Endodermal cell (in vitro differentiated cells): ENCODE measurements around the gene HELB. TPM values are rescaled to one million over a fixed set of nuclear protein-coding genes. Genes with fewer than 3 reads are reported as not detected.

Experiments
- DNase-seq: peaks from one replicate; pipeline ENCODE4 v3.0.0-alpha.2; 2017
- H3K27ac ChIP-seq: 2 replicates; pipeline ENCODE4 v1.5.1; 2013; ENCODE audit warnings: mild to moderate bottlenecking, low read depth, low read length, moderate library complexity
- H3K27me3 ChIP-seq: 2 replicates; pipeline ENCODE4 v1.6.1; 2013; ENCODE audit warnings: mild to moderate bottlenecking, low read length, moderate library complexity; ENCODE audit not compliant: insufficient read depth, control insufficient read depth, poor library complexity, severe bottlenecking
- H3K36me3 ChIP-seq: 2 replicates; pipeline ENCODE4 v1.7.0; 2013; ENCODE audit warnings: mild to moderate bottlenecking, low read length, moderate library complexity; ENCODE audit not compliant: control insufficient read depth, insufficient read depth
- H3K4me1 ChIP-seq: one replicate; pipeline ENCODE4 v1.7.0; 2013; ENCODE audit warnings: low read length; ENCODE audit not compliant: control insufficient read depth, insufficient read depth
- H3K4me3 ChIP-seq: 2 replicates; pipeline ENCODE4 v1.5.1; 2013; ENCODE audit warnings: mild to moderate bottlenecking, low read length, moderate library complexity
- H3K9ac ChIP-seq: 2 replicates; pipeline ENCODE4 v1.6.1; 2013; ENCODE audit warnings: mild to moderate bottlenecking, low read length, moderate library complexity; ENCODE audit not compliant: poor library complexity, severe bottlenecking; ENCODE audit errors: extremely low read depth
- H3K9me3 ChIP-seq: 2 replicates; pipeline ENCODE4 v1.6.1; 2013; ENCODE audit warnings: mild to moderate bottlenecking, low read length, moderate library complexity; ENCODE audit not compliant: control insufficient read depth
- H3K27ac Mint-ChIP-seq: 2 replicates; pipeline ENCODE4 v1.8.0; 2020; ENCODE audit warnings: mixed read lengths
- H3K27me3 Mint-ChIP-seq: 2 replicates; pipeline ENCODE4 v1.8.0; 2021; ENCODE audit warnings: mild to moderate bottlenecking, mixed read lengths; ENCODE audit not compliant: insufficient read depth
- H3K36me3 Mint-ChIP-seq: 2 replicates; pipeline ENCODE4 v1.8.0; 2020; ENCODE audit warnings: low read depth, mixed read lengths
- H3K4me1 Mint-ChIP-seq: 2 replicates; pipeline ENCODE4 v1.8.0; 2020; ENCODE audit warnings: mixed read lengths
- H3K4me3 Mint-ChIP-seq: 2 replicates; pipeline ENCODE4 v1.8.0; 2020; ENCODE audit warnings: mild to moderate bottlenecking, moderate library complexity, mixed read lengths
- H3K9me3 Mint-ChIP-seq: 2 replicates; pipeline ENCODE4 v1.8.0; 2020; ENCODE audit warnings: mild to moderate bottlenecking, mixed read lengths
- CTCF ChIP-seq: fragments of 200-600 bp; sonication (generic); conservative IDR thresholded peaks from 2 replicates; pipeline ENCODE4 v1.5.0; 2021; ENCODE audit warnings: antibody characterized with exemption, mild to moderate bottlenecking
- WGBS, 2 experiments: methylation state at CpG; one replicate each; pipeline versions ENCODE4 v1.1.5 to v1.1.7; 2013; ENCODE audit warnings: missing lambda C conversion rate in 2 of 2, mixed read lengths in 1 of 2; ENCODE audit not compliant: insufficient coverage in 1 of 2, insufficient read length in 1 of 2; 5-methylcytosine and 5-hydroxymethylcytosine counted together
- total RNA-seq, 2 donors: library from RNA; stranded (reverse); fragmentation: NEBNext Ultra II Directional in 1 of 2; extraction: Animal tissue kit (Norgen Biotek cat#: 25700) in 1 of 2; gene quantifications; 2 replicates in 1 of 2; 3 replicates in 1 of 2; pipeline ENCODE4 v1.2.1, GENCODE V29; 2021

Gene HELB
- total RNA-seq, 2 donors from 2014 or later: 6.2 to 11.0 TPM

- no peaks in the 10 kb centered on the region for H3K36me3 Mint-ChIP-seq
- TF ChIP-seq CTCF: no peak
- WGBS, 2 experiments: 94 to 100% methylated on average over 3 of the region's 3 CpGs
- H3K4me3 Mint-ChIP-seq: no peak overlapping the region
- Histone ChIP-seq H3K27me3 (no peaks in the 10 kb centered on the region), H3K36me3 (no peaks in the 10 kb centered on the region), H3K27ac (no peak overlapping the region), H3K4me1 (no peaks in the 10 kb centered on the region), H3K9ac (no peak overlapping the region), H3K9me3 (no peaks in the 10 kb centered on the region), H3K4me3 (no peak overlapping the region)
- no peaks in the 10 kb centered on the region for H3K9me3 Mint-ChIP-seq
- no peak overlapping the region for H3K27ac Mint-ChIP-seq
- H3K27me3 Mint-ChIP-seq: no peaks in the 10 kb centered on the region
- H3K4me1 Mint-ChIP-seq: no peaks in the 10 kb centered on the region
- no peak for DNase-seq
Observed at GRCh38 chr12:66287275-66287674, 15.0 kb upstream of the HELB start.

GRCh38 chr12:66288121-66288520, 14.2 kb upstream of the HELB start:
- no peak for TF ChIP-seq CTCF
- no peaks in the 10 kb centered on the region for H3K4me1 Mint-ChIP-seq
- no peak overlapping the region for H3K9ac ChIP-seq
- no peak overlapping the region for H3K27ac ChIP-seq
- H3K36me3 ChIP-seq: no peaks in the 10 kb centered on the region
- 93% methylated on average over 5 of the region's 5 CpGs; no CpG with 5 or more reads in 1 of the 2 experiments for WGBS, 2 experiments
- no peaks in the 10 kb centered on the region for H3K27me3 ChIP-seq
- H3K4me1 ChIP-seq: no peaks in the 10 kb centered on the region
- H3K9me3 Mint-ChIP-seq: no peaks in the 10 kb centered on the region
- no peak overlapping the region for H3K4me3 Mint-ChIP-seq
- H3K9me3 ChIP-seq: no peaks in the 10 kb centered on the region
- no peaks in the 10 kb centered on the region for H3K27me3 Mint-ChIP-seq
- H3K36me3 Mint-ChIP-seq: no peaks in the 10 kb centered on the region
- H3K4me3 ChIP-seq: no peak overlapping the region
- no peak for DNase-seq
- no peak overlapping the region for H3K27ac Mint-ChIP-seq

GRCh38 chr12:66289485-66289884, 12.8 kb upstream of the HELB start:
- Histone ChIP-seq H3K27me3 (no peaks in the 10 kb centered on the region), H3K4me1 (no peaks in the 10 kb centered on the region), H3K36me3 (no peaks in the 10 kb centered on the region), H3K9me3 (no peaks in the 10 kb centered on the region), H3K4me3 (no peak overlapping the region), H3K9ac (no peak overlapping the region), H3K27ac (no peak overlapping the region)
- no peak for TF ChIP-seq CTCF
- Mint-ChIP-seq H3K4me1 (no peaks in the 10 kb centered on the region), H3K27ac (no peak overlapping the region), H3K27me3 (no peaks in the 10 kb centered on the region), H3K9me3 (no peaks in the 10 kb centered on the region), H3K4me3 (no peak overlapping the region), H3K36me3 (no peaks in the 10 kb centered on the region)
- 94 to 95% methylated on average over 2 of the region's 2 CpGs for WGBS, 2 experiments
- DNase-seq: no peak
